Fibroblast of skin of back (primary cell): ENCODE data around the gene CFAP99.
A peak's percentile ranks its signal among the peaks of the same experiment; 100 is the strongest.

Experiments
- DNase-seq: peaks from one replicate; pipeline ENCODE4 v3.0.0-alpha.2; 2013

The CFAP99 gene

GRCh38 chr4:2472187-2472586 lies 53.4 kb downstream of the CFAP99 start:
- DNase-seq = peak; percentile 33

GRCh38 chr4:2478229-2478628 lies 59.5 kb downstream of the CFAP99 start:
- DNase-seq = peak; percentile 29

- no peak for DNase-seq
These were observed 61.9 kb downstream of the CFAP99 start for GRCh38 chr4:2480649-2481048.

- no peak for DNase-seq
These were observed 63.4 kb downstream of the CFAP99 start for GRCh38 chr4:2482192-2482591.

- DNase-seq = peak; percentile 38
These were observed 63.9 kb downstream of the CFAP99 start for GRCh38 chr4:2482693-2483092.

GRCh38 chr4:2483237-2483636 lies 64.5 kb downstream of the CFAP99 start:
- DNase-seq = no peak

- DNase-seq = no peak
These were observed 65.4 kb downstream of the CFAP99 start for GRCh38 chr4:2484185-2484584.

- peak; percentile 60 for DNase-seq
These were observed 66.2 kb downstream of the CFAP99 start for GRCh38 chr4:2484993-2485392.

GRCh38 chr4:2485956-2486355 lies 67.2 kb downstream of the CFAP99 start:
- DNase-seq = no peak

GRCh38 chr4:2486981-2487380 lies 68.2 kb downstream of the CFAP99 start:
- DNase-seq = no peak

GRCh38 chr4:2487632-2488031 lies 68.9 kb downstream of the CFAP99 start:
- no peak for DNase-seq

- DNase-seq = no peak
These were observed 70.5 kb downstream of the CFAP99 start for GRCh38 chr4:2489081-2489805.

GRCh38 chr4:2489841-2490552 lies 71.2 kb downstream of the CFAP99 start:
- DNase-seq = no peak

- DNase-seq = no peak
These were observed 74.2 kb downstream of the CFAP99 start for GRCh38 chr4:2492970-2493369.

- no peak for DNase-seq
These were observed 76.2 kb downstream of the CFAP99 start for GRCh38 chr4:2494992-2495391.

- DNase-seq = no peak
These were observed 78.6 kb downstream of the CFAP99 start for GRCh38 chr4:2497324-2497723.

GRCh38 chr4:2497931-2498330 lies 79.2 kb downstream of the CFAP99 start:
- no peak for DNase-seq

GRCh38 chr4:2500547-2500946 lies 81.8 kb downstream of the CFAP99 start:
- no peak for DNase-seq

GRCh38 chr4:2501034-2501594 lies 82.4 kb downstream of the CFAP99 start:
- DNase-seq = no peak

- no peak for DNase-seq
These were observed 85.1 kb downstream of the CFAP99 start for GRCh38 chr4:2503809-2504208.

- no peak for DNase-seq
These were observed 88.5 kb downstream of the CFAP99 start for GRCh38 chr4:2507259-2507658.

- DNase-seq = no peak
These were observed 89.1 kb downstream of the CFAP99 start for GRCh38 chr4:2507855-2508254.

- no peak for DNase-seq
These were observed 91.8 kb downstream of the CFAP99 start for GRCh38 chr4:2510351-2511259.
